NCI-H748 (cell line): ENCODE measurements around the gene HCAR1.
"Not testable (repeated sequence)": the region's sequence is repeated elsewhere in the genome, so short reads cannot be mapped to it uniquely, and the experiment has no call there.

ENCODE experiments used
- DNase-seq: peaks from one replicate; lab custom pipeline; 2025; ENCODE audit not compliant: unreplicated experiment; lab: John Stamatoyannopoulos, UW

The HCAR1 gene

DNA sequence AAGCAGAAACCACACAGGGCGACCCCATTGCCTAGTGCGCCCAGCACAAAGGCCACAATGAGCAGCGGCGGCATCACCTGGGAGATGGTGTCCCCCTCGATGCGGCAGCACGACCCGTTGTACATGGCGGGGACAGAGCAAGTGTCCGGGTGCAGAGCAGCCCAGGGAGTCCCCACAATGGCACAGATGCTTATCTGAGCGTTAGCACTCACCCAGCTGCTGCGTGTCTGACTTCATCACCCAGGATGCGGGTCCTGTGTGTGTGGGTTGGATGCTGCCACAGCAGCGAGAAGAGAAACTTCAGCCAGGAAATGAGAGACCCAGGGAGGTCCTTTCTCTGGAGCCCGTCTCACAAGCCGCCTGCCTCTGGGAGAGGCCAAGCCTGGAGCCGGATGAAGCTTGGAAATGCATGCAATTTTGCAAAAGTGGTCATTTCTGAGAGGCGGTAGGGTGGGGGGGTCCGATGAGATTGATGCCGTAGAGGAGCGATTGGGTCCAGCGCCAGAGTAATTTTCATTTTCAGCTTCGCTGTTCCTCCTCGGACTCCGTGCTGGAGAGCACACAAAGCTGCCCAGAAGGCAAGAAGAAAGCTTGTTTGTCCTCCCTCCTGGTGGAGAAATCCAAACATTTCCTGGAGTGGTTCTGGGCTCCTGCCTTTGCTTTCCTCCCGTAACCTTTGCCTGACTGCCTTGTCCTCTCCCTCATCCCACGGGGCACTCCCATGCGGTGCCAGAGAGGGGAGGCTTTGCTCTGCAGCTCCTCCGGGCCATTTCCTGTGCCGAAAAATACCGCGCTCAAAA lies at the start of gene HCAR1:
TSS of gene HCAR1 (minus strand) at position 630 of the 800 bp plus-strand sequence. CDS start at position 125, 505 bp downstream.
- peak; percentile 58 for DNase-seq

DNA sequence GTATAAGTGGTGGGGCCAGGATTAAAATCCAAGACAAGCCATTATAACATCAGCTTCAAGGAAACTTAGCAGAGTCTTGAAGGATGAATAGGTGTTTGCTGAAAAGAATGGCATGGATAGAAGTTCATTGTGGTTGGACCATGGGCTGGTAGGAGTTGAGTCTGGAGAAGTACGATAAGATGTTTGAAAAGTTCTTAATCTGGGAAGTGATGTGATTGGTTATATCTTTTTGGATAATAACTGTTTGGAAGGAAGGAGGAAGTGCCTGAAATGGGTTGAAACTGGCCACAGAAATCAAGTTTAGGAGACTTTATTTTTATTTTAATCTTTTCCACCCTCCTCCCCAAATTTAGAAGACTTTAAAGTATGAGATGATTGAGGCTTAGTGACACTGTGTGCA lies 26.9 kb upstream of the HCAR1 start:
- DNase-seq = no peak

DNA sequence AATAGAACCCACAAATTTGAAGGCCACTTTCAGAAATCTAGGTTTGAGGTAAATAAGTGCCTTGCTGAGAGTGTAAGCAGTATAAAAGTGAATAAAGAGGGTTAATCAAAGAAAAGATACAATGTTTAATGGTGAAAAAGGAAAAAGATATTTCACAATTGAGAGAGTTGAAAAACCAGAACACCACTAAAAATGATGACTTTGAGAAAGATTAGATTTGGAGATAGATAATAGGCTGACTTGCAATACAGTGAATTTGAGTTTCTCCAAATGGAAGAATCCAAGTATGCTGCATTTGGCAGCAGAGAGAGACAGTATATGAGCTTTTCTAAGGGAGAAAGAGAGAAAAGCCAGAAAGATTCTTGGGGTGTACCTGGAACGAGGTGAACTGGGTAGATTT lies 24.1 kb upstream of the HCAR1 start:
- no peak for DNase-seq

DNA sequence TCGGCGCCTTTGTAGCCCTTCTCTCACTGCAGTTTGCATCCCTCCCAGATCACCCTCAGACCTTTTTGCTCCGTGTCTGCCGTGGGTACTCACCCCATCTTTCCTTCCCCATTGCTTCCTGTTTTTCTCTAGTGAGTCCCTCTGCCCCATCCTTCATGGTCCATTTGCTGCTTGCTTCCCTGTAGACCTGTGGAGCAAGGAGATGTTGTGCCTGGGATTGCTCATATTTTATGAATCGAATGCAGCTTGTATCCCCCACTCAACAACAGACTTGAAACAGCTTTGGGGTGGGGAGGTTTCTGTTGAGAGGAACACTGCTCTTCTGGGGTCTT lies 22.6 kb upstream of the HCAR1 start:
- no peak for DNase-seq

GRCh38 chr12:122752464-122753318 lies 22.0 kb upstream of the HCAR1 start, which contains the start of gene DENR:
TSS of gene DENR (plus strand) at chr12:122752824. CDS start at chr12:122753702, 878 bp downstream.
- peak; percentile 99 for DNase-seq

- DNase-seq = not testable (repeated sequence)
Measured at GRCh38 chr12:122750781-122751515, 20.3 kb upstream of the HCAR1 start.

- peak; percentile 59 for DNase-seq
Measured at GRCh38 chr12:122749569-122750332, 19.1 kb upstream of the HCAR1 start.

DNA sequence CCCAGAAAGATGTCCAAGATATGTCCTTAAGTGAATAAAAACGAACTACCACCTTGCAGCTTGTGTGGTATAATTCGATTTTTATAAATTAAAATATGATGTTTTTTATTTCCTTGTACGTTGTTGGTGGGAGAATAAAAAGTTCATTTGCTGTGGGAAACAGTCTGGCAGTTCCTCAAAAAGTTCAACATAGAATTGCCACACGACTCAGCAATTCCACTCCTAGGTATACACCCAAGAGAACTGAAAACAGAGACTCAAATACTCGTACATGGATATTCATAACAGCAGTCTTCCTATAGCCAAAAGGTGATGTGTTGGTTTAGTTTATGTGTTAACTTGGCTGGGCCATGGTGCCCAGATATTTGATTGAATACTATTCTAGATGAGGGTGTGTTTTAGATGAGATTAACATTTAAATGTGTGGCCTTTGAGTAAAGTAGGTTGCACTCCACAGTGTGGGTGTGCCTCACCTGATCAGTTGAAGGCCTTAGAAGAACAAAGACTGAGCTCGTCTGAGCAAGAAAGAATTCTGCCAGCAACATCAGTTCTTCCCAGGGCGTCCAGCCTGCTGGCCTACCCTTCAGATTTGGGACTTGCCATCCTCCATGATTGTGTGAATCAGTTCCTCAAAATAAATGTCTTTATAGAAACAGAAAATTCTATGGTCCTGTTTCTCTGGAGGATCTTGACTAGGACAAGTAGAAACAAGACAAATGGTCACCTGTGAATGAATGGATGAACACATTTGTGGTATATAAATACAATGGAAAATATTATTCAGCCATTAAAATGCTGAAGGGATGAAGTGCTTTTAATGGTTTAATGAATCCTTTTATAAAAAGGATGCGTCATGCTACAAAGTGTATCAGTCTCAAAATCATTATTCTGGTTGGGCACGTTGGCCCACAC lies 16.8 kb upstream of the HCAR1 start:
- DNase-seq = no peak

- no peak for DNase-seq
Measured at GRCh38 chr12:122743895-122744525, 13.4 kb upstream of the HCAR1 start.

DNA sequence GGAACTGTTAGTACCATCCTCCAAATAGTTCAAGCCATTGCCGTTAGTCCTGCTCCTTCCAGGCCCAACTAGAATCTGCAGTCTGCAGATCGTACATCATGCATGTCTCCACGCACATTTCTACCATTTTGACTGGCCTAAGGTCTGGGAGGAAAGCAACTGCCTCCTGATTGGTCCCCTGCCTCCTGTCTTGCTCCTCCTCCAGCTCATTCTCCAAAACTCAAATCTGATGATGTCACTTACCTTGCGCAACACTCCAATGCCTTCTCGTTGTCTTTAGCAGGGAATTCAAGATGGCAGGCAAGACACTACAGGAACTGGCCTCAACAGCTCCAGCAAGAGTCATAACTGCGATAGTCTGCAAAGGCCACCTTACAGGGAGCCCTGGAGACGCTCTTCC lies 9.7 kb upstream of the HCAR1 start:
- no peak for DNase-seq

- DNase-seq = no peak
Measured at GRCh38 chr12:122738571-122738970, 7.9 kb upstream of the HCAR1 start.

GRCh38 chr12:122732611-122733010 lies 2.0 kb upstream of the HCAR1 start:
- no peak for DNase-seq

DNA sequence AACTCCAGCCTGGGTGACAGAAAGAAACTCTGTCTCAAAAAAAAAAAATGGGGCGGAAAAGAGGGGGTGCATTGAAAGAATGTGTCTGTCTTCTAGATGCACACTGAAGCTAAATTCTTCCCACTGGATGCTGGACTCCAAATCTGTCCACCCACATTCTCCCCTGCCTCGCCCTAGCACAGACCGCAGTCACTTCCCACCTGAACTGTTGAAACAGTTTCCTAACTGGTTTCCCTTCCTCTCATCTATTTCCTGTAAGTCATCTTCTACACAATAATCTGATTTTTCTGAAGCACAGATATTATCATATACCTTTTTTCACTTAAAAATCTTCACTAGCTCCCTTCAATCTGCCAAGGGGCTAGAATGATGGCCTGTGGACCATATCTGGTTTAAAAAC lies 1.5 kb upstream of the HCAR1 start:
- no peak for DNase-seq

GRCh38 chr12:122729583-122730214 lies 945 bp downstream of the HCAR1 start:
- no peak for DNase-seq

DNA sequence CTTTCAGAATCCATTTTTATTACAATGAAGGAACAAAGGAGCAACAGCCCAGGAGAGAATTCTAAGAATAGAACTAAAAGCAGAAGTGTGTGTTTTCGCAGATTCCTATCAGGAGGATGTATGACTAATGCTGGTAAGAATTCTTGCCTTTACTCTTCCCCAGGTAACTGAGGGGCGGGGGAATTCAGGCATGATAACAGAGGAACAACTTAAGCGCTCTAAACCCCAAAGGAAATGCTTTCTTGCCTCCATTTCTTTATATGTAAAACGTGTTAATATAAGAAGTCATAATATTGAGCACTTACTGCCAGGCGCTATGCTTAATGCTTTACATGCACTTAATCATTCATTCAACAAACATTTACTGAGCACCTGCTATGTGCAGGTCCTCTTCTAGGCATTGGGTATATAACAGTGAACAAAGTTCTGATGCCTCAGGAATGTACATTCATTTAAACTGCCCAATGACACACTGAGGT lies 4.5 kb downstream of the HCAR1 start:
- DNase-seq = no peak

- no peak for DNase-seq
Measured at GRCh38 chr12:122725452-122726079, 5.1 kb downstream of the HCAR1 start.

- DNase-seq = no peak
Measured at GRCh38 chr12:122724641-122725243, 5.9 kb downstream of the HCAR1 start.

DNA sequence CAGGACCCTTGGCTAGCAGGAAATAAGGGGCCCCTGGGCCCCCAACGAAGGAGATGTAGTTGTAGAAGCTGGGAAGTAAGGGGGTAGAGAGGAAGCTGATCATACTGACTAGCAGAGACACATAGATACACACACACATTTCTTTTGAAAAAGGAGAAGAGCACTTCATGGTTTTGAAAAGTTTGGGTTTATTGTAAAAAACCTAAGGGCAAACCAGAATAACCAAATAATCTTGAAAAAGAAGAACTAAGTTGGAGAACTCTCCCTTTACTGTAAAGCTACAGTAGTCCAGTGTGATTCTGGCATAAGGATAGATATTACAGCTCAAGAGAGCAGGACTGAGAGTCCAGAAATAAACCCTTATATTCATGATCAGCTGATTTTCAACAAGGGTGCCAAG lies 8.3 kb downstream of the HCAR1 start:
- DNase-seq = no peak
